Measurements from ENCODE around the gene DAZAP1. TPM values are rescaled to one million over a fixed set of nuclear protein-coding genes. Genes with fewer than 3 reads are reported as not detected.

Gene DAZAP1
- 107 and 121 TPM in 2 replicates for total RNA-seq (ENCODE audit: low replicate concordance)

GRCh38 chr19:1407528-1408299 lies at the start of gene DAZAP1:
Gene DAZAP1 (plus strand): TSS chr19:1407586. CDS start chr19:1407774, 188 bp downstream.
- Histone ChIP-seq H3K4me3 (peak within 1 kb of the TSS; percentile 99), H4K20me1 (ENCODE audit: low read depth) (peaks cover 49% of the 10 kb centered on the region), H3K4me2 (peak within 1 kb of the TSS; percentile 96), H3K4me1 (peaks cover 14% of the 10 kb centered on the region), H3F3A (ENCODE audit: low read depth) (peaks cover 20% of the 10 kb centered on the region), H3K27me3 (peaks cover 10% of the 10 kb centered on the region), H2AFZ (replicated peaks) (no peak within 1 kb of the TSS), H3K79me2 (ENCODE audit: low read depth) (peaks cover 51% of the 10 kb centered on the region), H3K36me3 (no peaks in the 10 kb centered on the region), H3K9ac (peak within 1 kb of the TSS; percentile 73), H3K9me3 (ENCODE audit: low read depth) (no peaks in the 10 kb centered on the region), H3K27ac (no peak within 1 kb of the TSS)
- Mint-ChIP-seq H3K27ac (peak within 1 kb of the TSS; percentile 63), H3K36me3 (peaks cover 9% of the 10 kb centered on the region), H3K9me3 (no peaks in the 10 kb centered on the region), H3K27me3 (ENCODE audit: insufficient read depth, low read depth) (peaks cover 1% of the 10 kb centered on the region), H3K4me1 (peaks cover 35% of the 10 kb centered on the region), H3K4me3 (peak within 1 kb of the TSS; percentile 97)
- TF ChIP-seq EZH2phosphoT487 (IDR thresholded peaks at IDR 0.05) (no peak), CTCF (IDR thresholded peaks at IDR 0.05) (no peak), EZH2 (IDR thresholded peaks at IDR 0.05) (no peak)
- no peak for DNase-seq (ENCODE audit: low spot score)

GRCh38 chr19:1360126-1360817 lies 47.1 kb upstream of the DAZAP1 start:
- H3K4me3 ChIP-seq: peak overlapping the region; percentile 31
- H3K4me2 ChIP-seq: peak overlapping the region; percentile 73
- H3K27ac ChIP-seq: peak overlapping the region; percentile 91
- H3K36me3 Mint-ChIP-seq: peaks cover 53% of the 10 kb centered on the region
- peaks cover 83% of the 10 kb centered on the region for H3K79me2 ChIP-seq (ENCODE audit: low read depth)
- H3K36me3 ChIP-seq: peaks cover 5% of the 10 kb centered on the region
- no peak for DNase-seq (ENCODE audit: low spot score)
- H3K4me1 ChIP-seq: peaks cover 74% of the 10 kb centered on the region
- H3K9me3 Mint-ChIP-seq: no peaks in the 10 kb centered on the region
- H4K20me1 ChIP-seq (ENCODE audit: low read depth): peaks cover 92% of the 10 kb centered on the region
- TF ChIP-seq CTCF (IDR thresholded peaks at IDR 0.05) (no peak), EZH2 (IDR thresholded peaks at IDR 0.05) (no peak), EZH2phosphoT487 (IDR thresholded peaks at IDR 0.05) (no peak)
- H3K4me3 Mint-ChIP-seq: peak overlapping the region; percentile 76
- H3K9me3 ChIP-seq (ENCODE audit: low read depth): no peaks in the 10 kb centered on the region
- peaks cover 5% of the 10 kb centered on the region for H3K27me3 Mint-ChIP-seq (ENCODE audit: insufficient read depth, low read depth)
- H2AFZ ChIP-seq (replicated peaks): no peak overlapping the region
- no peaks in the 10 kb centered on the region for H3K27me3 ChIP-seq
- H3K9ac ChIP-seq: no peak overlapping the region
- peaks cover 85% of the 10 kb centered on the region for H3F3A ChIP-seq (ENCODE audit: low read depth)
- peaks cover 62% of the 10 kb centered on the region for H3K4me1 Mint-ChIP-seq
- H3K27ac Mint-ChIP-seq: peak overlapping the region; percentile 46

- TF ChIP-seq EZH2phosphoT487 (IDR thresholded peaks at IDR 0.05): no peak
- TF ChIP-seq EZH2 (IDR thresholded peaks at IDR 0.05): no peak
- Histone ChIP-seq H2AFZ (replicated peaks) (no peak overlapping the region), H3K36me3 (peaks cover 5% of the 10 kb centered on the region), H3K79me2 (ENCODE audit: low read depth) (peaks cover 83% of the 10 kb centered on the region), H3K4me3 (peak overlapping the region; percentile 31), H3F3A (ENCODE audit: low read depth) (peaks cover 80% of the 10 kb centered on the region), H3K27me3 (no peaks in the 10 kb centered on the region), H3K9ac (no peak overlapping the region), H3K27ac (peak overlapping the region; percentile 91), H3K9me3 (ENCODE audit: low read depth) (no peaks in the 10 kb centered on the region), H4K20me1 (ENCODE audit: low read depth) (peaks cover 94% of the 10 kb centered on the region), H3K4me1 (peaks cover 76% of the 10 kb centered on the region), H3K4me2 (peak overlapping the region; percentile 73)
- Mint-ChIP-seq H3K27me3 (ENCODE audit: insufficient read depth, low read depth) (peaks cover 5% of the 10 kb centered on the region), H3K9me3 (no peaks in the 10 kb centered on the region), H3K36me3 (peaks cover 52% of the 10 kb centered on the region), H3K4me3 (peak overlapping the region; percentile 73), H3K4me1 (peaks cover 60% of the 10 kb centered on the region), H3K27ac (peak overlapping the region; percentile 76)
- DNase-seq (ENCODE audit: low spot score): peak; percentile 75
These were observed 46.4 kb upstream of the DAZAP1 start for GRCh38 chr19:1360818-1361461.
